NCI-H2107 (cell line): ENCODE data around the gene ACBD6.

Experiments
- DNase-seq: peaks from one replicate; lab custom pipeline; 2025; lab: John Stamatoyannopoulos, UW

Gene ACBD6

DNA sequence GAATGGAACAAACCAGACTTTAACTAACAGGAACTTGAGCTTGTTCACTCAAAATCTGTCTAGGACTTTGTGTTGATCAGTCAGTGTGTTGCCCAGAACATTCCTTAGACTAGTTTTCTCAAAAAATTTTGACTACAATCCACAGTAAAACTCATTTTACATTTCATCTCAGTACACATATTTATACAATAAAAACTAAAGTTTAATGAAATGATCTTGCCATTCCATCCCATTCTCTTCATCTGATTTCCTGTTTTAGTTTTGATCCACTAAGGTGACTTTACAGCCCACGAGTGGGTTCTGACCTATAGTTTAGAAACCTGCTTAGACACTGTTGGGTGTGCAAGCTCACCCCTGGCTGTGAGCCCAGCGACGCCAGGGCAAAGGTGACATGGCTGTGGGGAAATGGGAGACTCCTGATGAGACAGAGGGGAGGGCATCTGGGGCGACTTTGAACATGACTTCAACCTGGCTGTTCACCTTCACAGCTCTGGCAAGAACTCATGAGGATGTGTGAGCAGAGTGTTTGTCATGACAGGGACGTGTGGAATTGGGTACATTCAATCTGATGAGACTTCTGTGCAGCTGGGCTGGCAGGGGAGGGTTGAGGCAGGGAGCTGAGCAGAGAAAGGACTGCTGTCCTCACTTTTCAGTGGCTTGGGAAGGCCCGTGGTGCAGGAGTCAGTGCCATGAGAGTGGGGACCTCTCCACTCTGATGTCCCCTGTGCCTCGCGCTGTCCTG lies 231.7 kb downstream of the ACBD6 start:
- no peak for DNase-seq

DNA sequence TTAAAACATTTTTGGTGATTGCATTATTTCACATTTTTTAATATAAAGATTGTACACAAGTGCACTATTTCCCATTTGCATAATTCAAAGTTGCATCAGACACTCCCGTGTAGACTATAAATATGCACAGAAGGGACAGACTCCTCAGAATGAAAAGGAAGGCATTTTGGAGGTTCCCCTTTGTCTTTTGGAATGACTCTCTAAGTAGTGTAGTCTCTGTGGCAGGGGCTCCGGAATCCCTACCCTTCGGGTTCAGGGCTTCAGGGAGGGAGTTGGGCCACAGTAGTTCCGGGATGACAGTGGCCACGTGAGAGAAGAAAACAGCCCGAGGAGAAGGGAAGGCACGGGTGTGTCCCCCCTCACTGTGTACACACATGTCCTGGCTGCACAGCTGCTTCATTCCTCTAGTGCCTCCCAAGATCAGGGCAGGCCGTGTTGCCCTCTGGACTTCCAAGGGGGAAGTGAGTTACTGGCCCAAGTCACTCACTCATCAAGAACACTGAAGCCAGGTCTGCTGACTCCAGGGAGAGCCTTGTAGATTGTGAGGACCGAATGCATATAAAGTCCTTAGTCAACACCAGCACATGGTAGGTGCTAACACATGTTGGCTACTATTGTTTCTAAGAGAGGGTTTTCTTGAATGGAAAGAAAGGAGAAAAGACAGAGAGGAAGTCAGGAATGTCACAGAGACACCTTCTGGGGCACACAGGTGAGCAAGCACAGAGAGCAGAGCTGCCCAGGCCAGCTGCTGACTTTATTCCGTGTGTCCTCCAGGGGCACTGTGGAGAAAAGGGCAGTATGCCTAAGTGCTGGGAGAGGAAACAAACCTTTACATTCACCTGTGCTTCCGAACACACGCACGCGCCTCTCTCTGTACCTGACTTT lies 232.5 kb downstream of the ACBD6 start:
- peak; percentile 31 for DNase-seq

DNA sequence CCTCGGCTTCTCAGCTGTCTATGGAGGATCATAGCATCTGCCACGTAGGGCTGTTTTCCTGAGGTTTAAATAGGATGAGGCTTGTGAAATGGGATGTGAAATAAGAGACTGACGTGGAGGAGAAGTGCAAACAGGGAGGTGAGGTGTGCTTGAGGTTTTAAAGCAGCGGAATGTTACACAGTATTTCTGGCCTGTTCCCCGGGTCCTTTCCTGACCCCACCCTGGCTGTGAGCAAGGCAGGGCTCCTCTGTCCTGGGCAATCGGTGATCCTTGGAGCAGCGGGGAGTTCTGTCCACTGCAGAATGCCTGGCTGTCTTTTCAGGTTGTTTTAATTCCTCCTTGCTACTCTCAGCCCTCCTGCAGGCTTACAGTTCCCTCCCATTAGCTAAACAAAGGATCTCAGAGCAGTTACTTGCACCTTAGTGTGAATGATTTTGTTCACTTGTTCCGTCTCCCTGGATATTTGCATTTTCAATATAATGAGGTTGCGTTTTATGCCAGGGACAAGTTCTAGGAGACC lies 233.8 kb downstream of the ACBD6 start:
- no peak for DNase-seq

DNA sequence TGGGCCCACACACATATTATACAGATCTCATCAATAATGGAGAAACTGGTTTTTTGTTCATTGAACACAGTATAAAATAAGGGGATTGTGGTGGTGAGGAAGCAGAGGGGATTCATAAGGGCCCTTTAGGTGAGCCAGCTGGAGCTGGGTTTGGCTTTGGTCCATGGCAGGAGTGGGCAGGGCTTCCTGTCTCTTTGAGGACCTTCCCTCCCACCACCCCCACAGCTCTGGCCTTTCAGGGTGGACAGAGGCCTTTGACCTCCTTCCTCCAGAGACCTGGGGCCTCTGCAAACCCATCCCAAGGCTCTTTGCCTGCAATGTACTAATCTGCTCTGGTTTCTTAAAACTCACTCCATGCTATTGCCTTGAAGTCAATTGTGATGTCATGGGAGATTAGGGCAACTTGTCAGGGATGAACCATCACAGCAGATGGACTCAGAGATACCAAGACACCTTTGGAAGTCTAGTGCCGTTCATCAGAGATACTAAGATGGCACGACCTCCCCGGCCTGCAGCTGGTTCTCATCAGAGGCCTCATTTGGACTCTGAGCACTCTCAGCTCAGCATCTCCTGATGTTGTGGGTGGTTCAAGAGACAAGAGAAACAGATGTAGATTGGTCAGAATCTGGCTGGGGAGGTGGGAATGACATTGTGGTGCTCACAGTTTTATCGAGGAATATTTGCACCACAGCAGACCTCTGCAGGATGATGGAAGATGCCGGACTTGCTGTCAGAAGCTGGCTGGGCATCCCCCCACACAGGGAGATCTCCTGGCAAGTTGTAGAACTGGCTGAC lies 234.4 kb downstream of the ACBD6 start:
- DNase-seq, result no peak

DNA sequence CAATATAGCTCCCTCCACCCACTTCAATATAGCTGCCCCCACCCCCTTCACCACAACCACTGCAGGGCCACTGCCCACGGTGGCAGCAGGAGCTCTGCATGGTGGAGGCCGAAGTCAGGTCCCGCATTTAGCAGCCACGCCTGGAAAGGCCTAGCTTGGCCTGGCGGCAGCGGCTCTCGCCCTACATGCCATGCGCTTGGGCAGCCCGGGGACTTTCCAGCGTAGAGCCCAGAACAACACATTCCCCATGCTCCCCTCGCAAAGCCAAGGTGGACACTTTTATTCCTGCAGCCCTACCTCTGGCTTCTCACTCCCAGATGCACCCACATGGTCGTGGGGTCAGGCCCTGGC lies 235.2 kb downstream of the ACBD6 start:
- no peak for DNase-seq

DNA sequence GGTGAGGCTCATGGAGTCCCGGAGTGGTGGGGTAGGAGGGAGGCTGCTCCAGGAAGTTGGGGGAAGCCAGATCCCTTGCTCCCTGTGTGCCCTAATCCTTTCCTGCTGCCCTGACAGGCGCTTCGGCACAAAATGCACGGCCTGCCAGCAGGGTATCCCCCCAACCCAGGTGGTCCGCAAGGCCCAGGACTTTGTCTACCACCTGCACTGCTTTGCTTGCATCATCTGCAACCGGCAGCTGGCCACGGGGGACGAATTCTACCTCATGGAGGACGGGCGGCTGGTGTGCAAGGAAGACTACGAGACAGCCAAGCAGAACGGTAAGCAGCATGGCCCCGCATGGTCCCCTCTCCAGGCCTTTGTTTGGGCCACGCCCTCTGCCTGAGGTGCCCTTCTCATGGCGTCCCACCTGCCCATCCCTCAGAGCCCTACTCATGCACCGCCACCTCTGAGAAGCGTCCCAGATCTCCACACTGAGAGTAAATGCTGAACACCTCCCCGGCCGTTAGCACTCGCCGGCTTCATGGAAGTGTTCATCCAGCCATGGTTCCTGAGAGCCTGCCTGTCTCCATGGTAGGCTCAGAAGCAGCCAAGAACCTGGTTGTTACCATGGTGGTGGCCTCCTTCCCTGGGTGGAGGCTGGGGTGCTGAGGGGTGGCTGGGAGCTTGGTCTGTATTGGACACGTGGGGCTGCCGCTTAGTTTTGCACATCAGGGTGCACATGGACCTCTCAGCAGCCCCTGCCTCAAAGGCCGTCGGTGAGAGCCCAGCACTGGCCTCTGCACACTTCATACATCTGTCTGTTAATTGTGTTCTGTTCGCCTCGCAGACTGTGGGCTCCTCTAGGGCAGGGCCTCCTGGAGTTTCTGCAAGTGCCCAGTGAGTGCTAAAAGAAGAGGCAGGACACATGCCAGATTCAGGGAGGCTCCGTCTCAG lies 235.8 kb downstream of the ACBD6 start:
- DNase-seq, result no peak

DNA sequence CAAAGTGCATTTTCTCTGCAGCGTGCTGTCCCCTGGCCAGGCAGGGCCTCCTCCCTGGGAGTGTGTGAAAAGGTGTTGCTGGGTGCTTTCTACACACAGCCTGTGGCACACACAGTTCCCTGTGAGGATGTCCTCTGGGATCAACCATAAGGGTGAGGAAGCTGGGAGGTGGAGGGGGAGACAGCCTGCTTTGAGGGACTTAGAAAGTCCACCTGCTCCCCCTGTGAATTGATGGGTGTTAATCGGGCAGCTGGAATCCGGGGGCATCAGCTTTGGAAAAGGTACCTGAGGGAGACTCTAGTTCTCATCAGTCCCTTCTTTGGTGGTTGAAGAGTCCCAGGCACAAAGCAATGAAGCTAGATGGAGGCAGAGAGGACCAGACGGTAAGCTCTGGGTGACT lies 236.5 kb downstream of the ACBD6 start:
- DNase-seq, result no peak

DNA sequence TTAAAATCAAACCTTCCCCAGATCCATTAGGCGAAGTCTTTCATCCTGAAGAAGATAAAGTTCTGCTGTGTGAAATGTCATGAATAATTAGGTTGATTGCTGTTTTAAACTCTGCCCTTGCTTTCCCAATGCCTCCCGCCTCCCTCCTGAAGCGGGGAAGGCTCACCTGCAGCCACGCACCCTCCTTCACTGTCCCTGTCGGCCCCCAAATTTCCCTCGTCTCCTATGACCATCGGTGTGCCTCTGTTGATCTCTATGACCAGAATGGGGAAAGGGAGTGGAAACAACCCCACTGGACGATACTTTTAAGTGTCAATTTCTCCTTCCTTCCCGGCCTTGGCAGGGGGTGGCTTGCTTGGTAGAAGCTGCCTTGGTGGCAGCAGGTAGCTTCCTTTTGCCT lies 237.2 kb downstream of the ACBD6 start:
- DNase-seq, result no peak

DNA sequence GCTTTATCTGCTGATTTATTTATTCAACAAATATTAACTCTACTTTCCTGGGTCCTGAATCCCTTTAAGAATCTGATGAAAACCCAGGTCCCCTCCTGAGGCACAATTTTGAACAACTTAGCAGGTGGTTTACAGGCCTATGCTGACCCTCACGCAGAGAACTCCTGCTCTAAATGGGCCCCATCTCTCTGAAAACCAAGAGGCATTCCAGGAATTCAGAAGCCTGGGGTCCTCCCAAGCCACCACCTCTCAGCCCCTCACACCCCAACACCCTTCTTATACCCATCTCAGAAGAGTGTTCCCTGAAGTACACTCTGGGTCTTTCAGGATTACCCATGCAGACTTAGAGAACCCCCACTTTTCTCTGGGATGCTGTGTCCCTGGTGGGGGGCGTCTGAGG lies 237.8 kb downstream of the ACBD6 start:
- no peak for DNase-seq

DNA sequence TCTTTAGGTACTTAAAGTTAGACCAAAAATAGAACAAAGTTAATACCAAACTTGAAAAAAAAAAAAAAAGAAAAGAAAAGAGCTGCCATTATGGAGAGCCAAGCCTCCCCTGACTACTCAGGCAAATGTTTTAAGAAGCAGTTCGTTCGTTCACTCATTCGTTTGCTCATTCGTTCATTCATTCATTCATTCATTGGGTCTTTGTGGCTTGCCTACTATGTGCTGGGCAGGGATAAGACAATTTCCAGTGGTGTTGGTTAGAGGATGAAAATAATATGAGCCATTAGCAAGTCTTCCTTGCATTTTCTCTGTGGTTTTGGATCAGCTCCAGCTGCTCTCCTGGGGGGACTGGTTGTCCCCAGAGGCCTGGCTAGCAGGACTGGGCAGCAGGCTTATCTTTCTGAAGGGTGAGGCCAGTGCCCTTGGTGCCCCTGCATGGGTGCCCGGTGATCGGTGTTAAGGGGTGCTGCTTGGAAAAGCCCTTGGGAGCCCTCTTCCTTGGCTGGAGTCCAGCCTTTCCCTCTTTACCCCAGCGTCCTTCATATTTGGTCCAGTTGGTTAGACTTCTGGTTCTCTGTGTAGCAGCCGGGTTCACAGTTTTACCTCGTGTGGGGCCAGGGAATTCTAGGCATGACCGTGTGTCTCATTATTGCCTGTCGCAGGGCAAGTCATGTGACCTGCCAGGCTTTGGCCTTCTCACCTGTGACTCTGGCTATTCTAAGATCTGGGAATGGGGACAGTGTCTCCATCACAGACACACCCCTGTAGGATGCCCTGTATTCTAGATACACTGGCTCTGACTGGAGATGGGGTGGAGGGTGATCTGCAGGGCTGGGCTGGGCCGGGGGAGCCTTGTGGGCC lies 239.5 kb downstream of the ACBD6 start:
- DNase-seq, result no peak

DNA sequence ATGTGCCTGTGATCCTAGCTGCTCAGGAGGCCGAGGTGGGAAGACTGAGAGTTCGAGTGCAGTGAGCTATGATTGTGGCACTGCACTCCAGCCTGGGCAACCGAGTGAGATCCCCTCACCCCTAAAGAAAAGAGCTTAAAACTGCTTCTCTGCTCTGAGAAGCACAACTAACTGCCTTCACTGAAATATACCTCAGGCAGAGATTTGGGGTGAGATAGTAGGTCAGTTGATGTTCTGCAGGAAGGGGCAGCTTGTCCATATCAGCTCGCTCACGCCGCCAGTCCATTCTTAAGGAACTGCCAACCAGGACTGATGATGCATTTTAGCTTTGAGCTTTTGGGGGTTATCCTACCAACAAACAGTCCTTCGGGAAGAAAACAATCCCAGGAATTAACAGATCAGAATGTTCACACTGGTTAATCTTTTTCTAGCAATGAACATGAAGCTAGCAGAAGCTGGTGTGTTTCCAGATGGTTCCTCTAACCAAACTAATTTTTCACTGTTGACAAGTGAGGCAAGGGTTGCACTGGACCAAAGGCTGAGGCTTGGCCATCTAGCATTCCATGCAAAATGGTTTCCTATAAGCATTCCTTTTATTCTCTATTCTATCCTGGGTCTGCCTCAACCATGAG lies 240.7 kb downstream of the ACBD6 start:
- no peak for DNase-seq

DNA sequence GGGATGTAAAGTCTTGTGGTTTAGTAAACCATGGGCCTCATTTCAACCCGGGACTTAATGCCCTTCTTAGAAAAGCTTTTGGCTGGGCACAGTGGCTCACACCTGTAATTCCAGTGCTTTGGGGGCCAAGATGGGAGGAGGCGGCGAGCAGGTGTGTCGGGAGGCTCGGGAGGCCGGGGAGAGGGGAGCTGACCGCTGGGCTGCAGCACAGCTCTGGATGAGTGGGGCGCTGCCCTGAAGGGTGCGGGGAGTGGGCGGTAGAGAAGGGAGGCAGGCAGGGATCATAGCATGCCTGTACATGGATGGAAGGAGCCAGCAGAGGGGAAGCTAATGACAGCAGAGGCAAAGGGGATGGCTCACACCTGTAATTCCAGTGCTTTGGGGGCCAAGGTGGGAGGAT lies 241.3 kb downstream of the ACBD6 start:
- DNase-seq, result no peak

DNA sequence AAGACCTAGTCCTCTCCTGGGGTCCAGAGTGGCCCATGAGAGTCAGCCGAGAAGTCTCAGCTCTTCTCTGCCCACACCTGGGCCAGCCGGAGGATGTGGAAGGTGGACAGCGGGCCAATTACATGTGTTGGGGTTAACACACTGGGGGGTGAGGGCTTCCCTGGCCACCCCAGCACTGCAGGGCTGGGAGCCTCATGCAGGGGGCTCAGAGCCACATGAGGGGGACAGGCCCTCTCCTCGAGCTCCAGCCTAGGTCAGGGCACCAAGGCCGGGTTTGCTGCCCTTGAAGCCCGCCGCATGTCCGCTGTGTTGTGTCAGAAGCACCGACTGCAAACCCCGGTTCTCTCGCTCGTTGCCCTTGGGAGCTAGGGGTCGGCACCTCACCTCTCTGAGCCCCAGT lies 241.8 kb downstream of the ACBD6 start:
- DNase-seq, result no peak

DNA sequence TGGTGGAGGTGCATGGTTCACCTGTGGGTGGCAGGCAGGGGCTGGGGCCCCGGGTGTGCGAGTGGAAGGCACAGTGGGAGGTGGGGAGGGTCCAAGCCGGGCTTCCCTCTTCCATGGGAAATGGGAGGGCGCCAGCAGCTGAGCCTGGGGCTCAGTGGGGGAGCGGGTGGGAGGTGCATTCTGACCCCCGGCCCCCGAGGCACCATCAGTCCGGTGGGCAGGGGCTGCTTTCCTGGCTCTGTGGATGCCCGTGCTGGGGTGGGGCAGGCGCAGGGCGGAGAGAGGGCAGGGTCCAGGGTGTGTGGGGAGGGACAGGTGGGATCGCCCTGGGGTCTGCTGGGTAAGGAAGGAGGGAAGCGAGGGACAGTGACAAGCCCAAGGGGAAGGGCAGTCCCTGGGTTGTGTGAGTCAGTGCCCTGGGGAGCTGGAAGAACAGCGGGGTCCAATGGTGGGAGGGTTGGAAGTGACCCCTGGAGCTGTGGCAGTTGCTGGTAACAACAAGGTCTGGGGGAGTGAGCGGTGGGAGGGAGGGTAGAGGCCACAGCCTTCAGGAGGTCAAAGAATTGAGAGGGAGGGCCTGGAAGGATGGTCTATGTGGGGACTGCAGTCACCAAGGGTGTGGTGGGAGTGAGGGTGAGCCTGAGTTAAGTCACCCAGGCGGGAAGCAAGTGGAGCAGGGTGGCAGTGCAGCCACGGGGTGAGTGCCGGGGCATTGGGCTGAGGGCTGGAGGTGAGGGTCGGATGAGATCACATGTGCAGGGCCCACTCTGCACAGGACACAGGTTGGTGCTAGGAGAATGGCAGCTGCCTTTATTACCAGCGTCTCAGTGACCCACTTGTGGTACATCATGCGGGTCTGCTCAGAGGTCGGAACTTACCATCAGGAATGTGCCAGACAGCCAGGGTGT lies 242.7 kb downstream of the ACBD6 start:
- DNase-seq, result no peak

DNA sequence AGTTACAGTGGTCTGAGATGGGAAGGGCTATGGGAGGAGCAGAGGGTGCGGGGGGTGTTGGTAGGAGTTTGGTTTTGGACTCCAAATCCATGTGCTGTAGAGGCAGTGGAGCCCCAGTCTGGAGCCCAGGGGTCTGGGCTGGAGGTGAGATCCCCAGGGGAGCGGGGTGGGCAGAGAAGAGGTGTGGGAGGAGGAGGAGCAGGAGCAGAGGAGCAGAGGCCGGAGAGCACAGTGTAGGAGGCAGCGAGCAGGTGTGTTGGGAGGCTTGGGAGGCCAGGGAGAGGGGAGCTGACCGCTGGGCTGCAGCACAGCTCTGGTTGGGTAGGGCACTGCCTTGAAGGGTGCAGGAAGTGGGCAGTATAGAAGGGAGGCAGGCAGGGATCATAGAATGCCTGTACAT lies 243.4 kb downstream of the ACBD6 start:
- no peak for DNase-seq

DNA sequence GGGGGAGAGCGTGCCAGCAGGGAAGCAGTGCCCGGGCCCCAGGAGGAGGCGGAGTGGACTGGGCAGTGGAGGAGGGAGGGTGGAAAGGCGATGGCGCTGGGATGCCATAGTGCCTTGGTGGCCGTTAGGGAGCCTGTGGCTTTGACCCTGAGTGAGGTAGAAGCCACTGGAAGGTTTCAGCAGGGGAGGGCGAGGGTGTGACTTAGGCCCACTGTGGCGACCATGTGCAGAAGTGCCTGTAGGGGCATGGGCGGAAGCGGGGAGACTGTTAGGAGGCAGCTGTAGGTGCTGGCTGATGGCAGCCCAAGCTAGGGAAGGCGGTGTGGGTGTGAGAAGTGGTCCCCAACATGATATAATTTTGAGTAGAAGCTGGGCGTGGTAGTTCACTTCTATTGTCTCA lies 244.1 kb downstream of the ACBD6 start:
- DNase-seq, result no peak

DNA sequence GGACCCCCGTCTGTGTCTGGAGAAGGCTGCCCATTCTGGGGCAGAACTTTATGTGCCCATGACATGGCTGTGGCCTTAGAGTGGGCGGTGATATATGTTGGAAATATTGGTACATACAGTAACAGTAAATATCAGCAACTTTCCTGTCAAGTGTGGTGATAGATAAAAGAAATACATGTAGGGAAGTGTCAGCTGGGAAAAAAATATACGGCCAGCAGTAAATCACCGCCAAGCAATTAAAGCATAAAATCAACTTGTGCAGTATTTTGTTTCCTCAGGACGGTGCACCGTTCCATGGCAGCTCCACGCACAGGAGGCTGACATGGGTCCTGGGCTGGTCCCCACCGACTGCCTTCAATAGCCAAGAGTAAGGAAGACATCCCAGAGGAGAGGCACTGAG lies 244.9 kb downstream of the ACBD6 start:
- DNase-seq, result no peak

DNA sequence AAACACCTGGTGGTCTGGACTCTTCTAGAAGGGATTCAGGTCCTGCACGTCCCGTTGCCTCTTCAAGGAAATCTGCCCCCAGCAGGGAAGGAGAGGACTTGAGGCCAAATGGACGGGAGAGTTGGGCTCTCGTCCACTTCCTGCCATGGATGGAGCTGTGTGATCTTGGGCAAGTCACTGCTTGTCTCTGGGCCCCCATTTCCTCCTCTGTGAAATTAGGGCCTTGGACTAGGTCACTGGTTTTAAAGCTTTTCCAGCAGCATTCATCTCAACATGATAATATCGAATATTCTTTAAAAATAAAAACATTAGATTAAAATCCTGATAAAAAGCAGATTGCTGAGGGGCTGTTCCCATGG lies 245.4 kb downstream of the ACBD6 start:
- no peak for DNase-seq
